ENCODE data around the gene CRYAA. TPM values are rescaled to one million over a fixed set of nuclear protein-coding genes. Genes with fewer than 3 reads are reported as not detected.
"Not testable (repeated sequence)": the region's sequence is repeated elsewhere in the genome, so short reads cannot be mapped to it uniquely, and the experiment has no call there.

Gene CRYAA
- total RNA-seq, result not detected

GRCh38 chr21:43168708-43169107, at the start of gene CRYAA:
TSS of gene CRYAA (plus strand) at chr21:43169008. CDS start at chr21:43169100, 92 bp downstream.
- DNase-seq; H3K9ac ChIP-seq (ENCODE audit: low read depth in 2 of 2, low read length in 2 of 2); H3K27ac ChIP-seq; H3K27me3 ChIP-seq; H3K4me3 ChIP-seq; H3K36me3 ChIP-seq; H3K4me1 ChIP-seq; intact Hi-C loops (cut with DNase I); H3K9me3 ChIP-seq: not testable (repeated sequence)

- DNase-seq; H3K9ac ChIP-seq (ENCODE audit: low read depth in 2 of 2, low read length in 2 of 2); intact Hi-C loops (cut with DNase I); H3K9me3 ChIP-seq; H3K27ac ChIP-seq; H3K4me1 ChIP-seq; H3K27me3 ChIP-seq; H3K36me3 ChIP-seq; H3K4me3 ChIP-seq: not testable (repeated sequence)
Measured at GRCh38 chr21:43130094-43130493, 38.7 kb upstream of the CRYAA start.

- H3K9me3 ChIP-seq; H3K4me3 ChIP-seq; DNase-seq; H3K36me3 ChIP-seq; H3K4me1 ChIP-seq; H3K27ac ChIP-seq; H3K9ac ChIP-seq (ENCODE audit: low read depth in 2 of 2, low read length in 2 of 2); H3K27me3 ChIP-seq; intact Hi-C loops (cut with DNase I): not testable (repeated sequence)
Measured at GRCh38 chr21:43134520-43134919, 34.3 kb upstream of the CRYAA start.

DNA sequence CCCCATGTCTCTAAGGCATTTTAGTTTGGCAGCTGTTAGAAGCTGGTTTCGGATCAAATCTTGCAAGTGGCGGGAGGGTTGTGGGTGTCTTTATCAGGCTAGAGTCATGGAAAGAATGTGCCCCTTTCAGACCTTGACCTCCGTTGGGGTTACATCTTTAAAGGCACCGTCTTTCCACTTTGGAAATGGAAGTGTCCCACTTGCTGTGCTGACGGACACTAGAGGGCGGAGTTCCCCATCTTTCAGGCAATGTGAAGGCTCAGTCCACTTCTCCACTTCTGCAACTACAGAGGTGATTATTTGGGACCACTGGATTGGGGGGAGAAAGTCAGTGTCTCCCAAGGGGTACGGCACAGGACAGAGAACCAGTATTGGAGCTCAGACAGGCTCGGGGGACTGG, 29.9 kb upstream of the CRYAA start:
- H3K9me3 ChIP-seq; H3K4me3 ChIP-seq; intact Hi-C loops (cut with DNase I); H3K27me3 ChIP-seq; DNase-seq; H3K27ac ChIP-seq; H3K9ac ChIP-seq (ENCODE audit: low read depth in 2 of 2, low read length in 2 of 2); H3K4me1 ChIP-seq; H3K36me3 ChIP-seq: not testable (repeated sequence)

- H3K9me3 ChIP-seq; H3K27me3 ChIP-seq; H3K27ac ChIP-seq; H3K9ac ChIP-seq (ENCODE audit: low read depth in 2 of 2, low read length in 2 of 2); DNase-seq; H3K4me3 ChIP-seq; H3K36me3 ChIP-seq; H3K4me1 ChIP-seq; intact Hi-C loops (cut with DNase I): not testable (repeated sequence)
Measured at GRCh38 chr21:43141407-43141806, 27.4 kb upstream of the CRYAA start.

- intact Hi-C loops (cut with DNase I); DNase-seq; H3K4me3 ChIP-seq; H3K27ac ChIP-seq; H3K9me3 ChIP-seq; H3K27me3 ChIP-seq; H3K36me3 ChIP-seq; H3K9ac ChIP-seq (ENCODE audit: low read depth in 2 of 2, low read length in 2 of 2); H3K4me1 ChIP-seq: not testable (repeated sequence)
Measured at GRCh38 chr21:43146637-43147036, 22.2 kb upstream of the CRYAA start.

GRCh38 chr21:43147999-43148398, 20.8 kb upstream of the CRYAA start:
- DNase-seq; H3K4me1 ChIP-seq; H3K27me3 ChIP-seq; H3K9me3 ChIP-seq; H3K36me3 ChIP-seq; H3K27ac ChIP-seq; H3K9ac ChIP-seq (ENCODE audit: low read depth in 2 of 2, low read length in 2 of 2); intact Hi-C loops (cut with DNase I); H3K4me3 ChIP-seq: not testable (repeated sequence)

DNA sequence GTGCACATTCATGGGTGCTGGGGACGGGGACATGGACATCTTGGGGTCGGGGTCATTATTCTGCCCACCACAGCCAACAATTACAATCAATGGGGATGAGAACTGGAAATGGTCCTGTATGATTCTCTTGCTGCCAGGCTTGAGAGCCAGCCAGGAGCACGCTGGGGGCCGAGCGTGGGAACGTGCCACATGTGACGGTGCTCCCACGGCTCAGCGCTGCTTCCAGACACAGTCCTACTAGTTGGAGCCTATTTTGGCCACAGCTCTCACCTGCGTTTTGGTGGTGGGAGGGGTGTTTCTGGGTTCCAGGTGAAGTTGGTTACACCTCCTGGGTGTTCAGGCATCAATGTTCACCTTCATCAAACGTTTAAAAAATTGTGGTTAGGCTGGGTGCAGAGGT, 19.5 kb upstream of the CRYAA start:
- H3K27me3 ChIP-seq; H3K4me3 ChIP-seq; H3K27ac ChIP-seq; H3K4me1 ChIP-seq; DNase-seq; H3K36me3 ChIP-seq; intact Hi-C loops (cut with DNase I); H3K9ac ChIP-seq (ENCODE audit: low read depth in 2 of 2, low read length in 2 of 2); H3K9me3 ChIP-seq: not testable (repeated sequence)

- not testable (repeated sequence) for H3K4me1 ChIP-seq
Measured at GRCh38 chr21:43153601-43154000, 15.2 kb upstream of the CRYAA start.

GRCh38 chr21:43159279-43160175, 9.3 kb upstream of the CRYAA start:
- H3K9me3 ChIP-seq; H3K9ac ChIP-seq (ENCODE audit: low read depth in 2 of 2, low read length in 2 of 2); intact Hi-C loops (cut with DNase I): not testable (repeated sequence)

More at GRCh38 chr21:43153601-43154000, 15.2 kb upstream of the CRYAA start:
- H3K4me3 ChIP-seq; intact Hi-C loops (cut with DNase I); H3K27ac ChIP-seq; H3K9me3 ChIP-seq; H3K36me3 ChIP-seq; H3K27me3 ChIP-seq; DNase-seq; H3K9ac ChIP-seq (ENCODE audit: low read depth in 2 of 2, low read length in 2 of 2): not testable (repeated sequence)

GRCh38 chr21:43161826-43162707, 6.7 kb upstream of the CRYAA start:
- H3K4me3 ChIP-seq; H3K27me3 ChIP-seq; intact Hi-C loops (cut with DNase I); H3K9me3 ChIP-seq; H3K27ac ChIP-seq; H3K4me1 ChIP-seq; H3K9ac ChIP-seq (ENCODE audit: low read depth in 2 of 2, low read length in 2 of 2); DNase-seq; H3K36me3 ChIP-seq: not testable (repeated sequence)

More at GRCh38 chr21:43159279-43160175, 9.3 kb upstream of the CRYAA start:
- not testable (repeated sequence) for H3K27ac ChIP-seq, DNase-seq, H3K36me3 ChIP-seq, H3K4me1 ChIP-seq, H3K27me3 ChIP-seq, H3K4me3 ChIP-seq

DNA sequence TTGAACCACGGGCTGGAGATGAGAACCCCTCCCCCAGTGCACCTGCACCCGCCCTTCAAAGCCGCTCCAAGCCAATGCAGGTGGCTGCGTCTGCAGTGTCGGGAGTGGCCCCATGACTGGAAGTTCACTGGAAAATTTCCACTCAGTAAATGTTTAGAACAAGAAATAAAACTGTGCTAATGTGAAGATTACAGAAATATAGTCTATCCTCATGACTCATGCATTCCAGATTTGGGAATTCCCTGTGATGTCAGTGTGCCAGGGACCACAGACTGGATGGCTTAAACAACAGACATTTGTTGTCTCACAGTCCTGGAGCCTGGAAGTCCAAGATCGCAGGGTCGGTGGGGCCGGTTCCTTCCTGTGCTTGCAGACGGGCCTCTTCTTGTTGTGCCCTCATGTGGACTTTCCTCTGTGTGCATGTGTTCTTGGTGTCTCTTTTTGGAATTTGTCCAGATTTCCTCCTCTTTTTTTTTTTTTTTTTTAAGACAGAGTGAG, 6.1 kb upstream of the CRYAA start:
- H3K27me3 ChIP-seq; H3K36me3 ChIP-seq; DNase-seq; H3K4me3 ChIP-seq; H3K9ac ChIP-seq (ENCODE audit: low read depth in 2 of 2, low read length in 2 of 2); H3K9me3 ChIP-seq; intact Hi-C loops (cut with DNase I); H3K27ac ChIP-seq; H3K4me1 ChIP-seq: not testable (repeated sequence)

DNA sequence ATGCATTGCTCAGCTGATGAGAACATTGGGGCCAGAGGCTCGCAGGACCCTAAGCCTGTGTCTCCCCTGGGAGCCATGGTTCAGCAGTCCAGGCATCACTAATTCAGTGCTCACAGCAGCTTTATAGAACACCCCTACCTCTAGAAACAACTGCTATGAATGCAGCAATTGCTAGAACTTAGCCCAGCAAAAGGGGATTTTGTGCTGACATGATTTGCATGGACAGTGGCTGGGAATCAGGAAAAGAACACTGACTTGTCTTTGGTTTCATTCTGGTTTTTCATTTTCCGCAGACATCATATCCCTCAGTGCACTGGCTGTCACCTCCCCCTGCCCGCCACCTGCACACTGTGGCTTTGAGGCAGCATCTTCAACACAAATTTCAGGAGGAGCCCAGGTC, 4.0 kb upstream of the CRYAA start:
- DNase-seq; H3K9ac ChIP-seq (ENCODE audit: low read depth in 2 of 2, low read length in 2 of 2); intact Hi-C loops (cut with DNase I); H3K27me3 ChIP-seq; H3K4me1 ChIP-seq; H3K4me3 ChIP-seq; H3K9me3 ChIP-seq; H3K27ac ChIP-seq; H3K36me3 ChIP-seq: not testable (repeated sequence)

All from colonic mucosa (tissue), 4 donors.